Measurements from ENCODE around the gene KLK8.
A peak's percentile ranks its signal among the peaks of the same experiment; 100 is the strongest.

The KLK8 gene

GRCh38 chr19:50968716-50969412, 32.5 kb downstream of the KLK8 start:
- no peaks in the 10 kb centered on the region for H3K9me3 ChIP-seq (ENCODE audit: control insufficient read depth, insufficient read depth, low read length)
- peaks cover 8% of the 10 kb centered on the region; the same call in 1 of the 2 replicates for H3K4me1 ChIP-seq (ENCODE audit: insufficient read depth, low read length)
- no peaks in the 10 kb centered on the region for H3K36me3 ChIP-seq (ENCODE audit: insufficient read depth, low read length)
- H3K9ac ChIP-seq (ENCODE audit: low read depth, low read length): peak overlapping the region; percentile 12; the same call in 1 of the 2 replicates

GRCh38 chr19:50967929-50968715, 33.3 kb downstream of the KLK8 start:
- Histone ChIP-seq H3K36me3 (ENCODE audit: insufficient read depth, low read length) (no peaks in the 10 kb centered on the region), H3K4me1 (ENCODE audit: insufficient read depth, low read length) (peaks cover 8% of the 10 kb centered on the region; the same call in 1 of the 2 replicates), H3K9ac (ENCODE audit: low read depth, low read length) (peak overlapping the region; percentile 12; the same call in 1 of the 2 replicates), H3K9me3 (ENCODE audit: control insufficient read depth, insufficient read depth, low read length) (no peaks in the 10 kb centered on the region)

GRCh38 chr19:50964266-50964665, 37.1 kb downstream of the KLK8 start:
- Histone ChIP-seq H3K9ac (ENCODE audit: low read depth, low read length) (no peak overlapping the region), H3K36me3 (ENCODE audit: insufficient read depth, low read length) (no peaks in the 10 kb centered on the region), H3K4me1 (ENCODE audit: insufficient read depth, low read length) (peaks cover 7% of the 10 kb centered on the region; the same call in 1 of the 2 replicates), H3K9me3 (ENCODE audit: control insufficient read depth, insufficient read depth, low read length) (no peaks in the 10 kb centered on the region)

GRCh38 chr19:50963381-50963780, 38.0 kb downstream of the KLK8 start:
- Histone ChIP-seq H3K36me3 (ENCODE audit: insufficient read depth, low read length) (no peaks in the 10 kb centered on the region), H3K4me1 (ENCODE audit: insufficient read depth, low read length) (no peaks in the 10 kb centered on the region; the same call in 1 of the 2 replicates), H3K9ac (ENCODE audit: low read depth, low read length) (no peak overlapping the region), H3K9me3 (ENCODE audit: control insufficient read depth, insufficient read depth, low read length) (no peaks in the 10 kb centered on the region)

GRCh38 chr19:50962245-50962644, 39.2 kb downstream of the KLK8 start:
- H3K9me3 ChIP-seq (ENCODE audit: control insufficient read depth, insufficient read depth, low read length): no peaks in the 10 kb centered on the region
- H3K9ac ChIP-seq (ENCODE audit: low read depth, low read length): no peak overlapping the region
- no peaks in the 10 kb centered on the region for H3K4me1 ChIP-seq (ENCODE audit: insufficient read depth, low read length)
- no peaks in the 10 kb centered on the region for H3K36me3 ChIP-seq (ENCODE audit: insufficient read depth, low read length)

- H3K4me1 ChIP-seq (ENCODE audit: insufficient read depth, low read length): no peaks in the 10 kb centered on the region
- H3K9me3 ChIP-seq (ENCODE audit: control insufficient read depth, insufficient read depth, low read length): no peaks in the 10 kb centered on the region
- H3K9ac ChIP-seq (ENCODE audit: low read depth, low read length): no peak overlapping the region
- H3K36me3 ChIP-seq (ENCODE audit: insufficient read depth, low read length): no peaks in the 10 kb centered on the region
Observed at GRCh38 chr19:50959731-50960500, 41.5 kb downstream of the KLK8 start.

GRCh38 chr19:50957587-50957986, 43.8 kb downstream of the KLK8 start:
- Histone ChIP-seq H3K9ac (ENCODE audit: low read depth, low read length) (no peak overlapping the region), H3K36me3 (ENCODE audit: insufficient read depth, low read length) (no peaks in the 10 kb centered on the region), H3K4me1 (ENCODE audit: insufficient read depth, low read length) (no peaks in the 10 kb centered on the region; the same call in 1 of the 2 replicates), H3K9me3 (ENCODE audit: control insufficient read depth, insufficient read depth, low read length) (no peaks in the 10 kb centered on the region)

- H3K36me3 ChIP-seq (ENCODE audit: insufficient read depth, low read length): no peaks in the 10 kb centered on the region
- no peak within 1 kb of the TSS for H3K9ac ChIP-seq (ENCODE audit: low read depth, low read length)
- H3K9me3 ChIP-seq (ENCODE audit: control insufficient read depth, insufficient read depth, low read length): no peaks in the 10 kb centered on the region
- no peaks in the 10 kb centered on the region; the same call in 1 of the 2 replicates for H3K4me1 ChIP-seq (ENCODE audit: insufficient read depth, low read length)
Observed at GRCh38 chr19:50952910-50953309, 48.5 kb downstream of the KLK8 start, which contains the start of gene KLK5. Gene KLK5, minus strand, starts transcription at chr19:50953038. Its CDS starts 381 bp downstream, at chr19:50952657.

GRCh38 chr19:50949861-50950260, 51.5 kb downstream of the KLK8 start:
- H3K9ac ChIP-seq (ENCODE audit: low read depth, low read length): no peak overlapping the region; the same call in 1 of the 2 replicates
- H3K4me1 ChIP-seq (ENCODE audit: insufficient read depth, low read length): no peaks in the 10 kb centered on the region; the same call in 1 of the 2 replicates
- H3K9me3 ChIP-seq (ENCODE audit: control insufficient read depth, insufficient read depth, low read length): no peaks in the 10 kb centered on the region
- no peaks in the 10 kb centered on the region for H3K36me3 ChIP-seq (ENCODE audit: insufficient read depth, low read length)

GRCh38 chr19:50947123-50947522, 54.3 kb downstream of the KLK8 start:
- Histone ChIP-seq H3K4me1 (ENCODE audit: insufficient read depth, low read length) (no peaks in the 10 kb centered on the region; the same call in 1 of the 2 replicates), H3K9ac (ENCODE audit: low read depth, low read length) (no peak overlapping the region), H3K36me3 (ENCODE audit: insufficient read depth, low read length) (no peaks in the 10 kb centered on the region), H3K9me3 (ENCODE audit: control insufficient read depth, insufficient read depth, low read length) (no peaks in the 10 kb centered on the region)
